Renal cortex interstitium (tissue), 11 donors: Measurements from ENCODE around the gene RASAL2. TPM values are rescaled to one million over a fixed set of nuclear protein-coding genes. Genes with fewer than 3 reads are reported as not detected.
"Not testable (repeated sequence)": the region's sequence is repeated elsewhere in the genome, so short reads cannot be mapped to it uniquely, and the experiment has no call there.

Experiments
- DNase-seq, 11 donors: peaks; one replicate each; pipeline ENCODE4 v3.0.0-alpha.2; 2013; ENCODE audit warnings: low read depth in 9 of 11, low spot score in 4 of 11; ENCODE audit errors: extremely low read depth in 1 of 11
- polyA plus RNA-seq, 3 donors: library from polyadenylated mRNA; unstranded; fragments of 120-200 nt; gene quantifications; one replicate each; pipeline ENCODE4 v1.2.1, GENCODE V29; 2013; ENCODE audit not compliant: insufficient read length in 3 of 3

The RASAL2 gene
- polyA plus RNA-seq, 3 donors, result 18.7 to 23.2 (median 19.6) TPM

DNA sequence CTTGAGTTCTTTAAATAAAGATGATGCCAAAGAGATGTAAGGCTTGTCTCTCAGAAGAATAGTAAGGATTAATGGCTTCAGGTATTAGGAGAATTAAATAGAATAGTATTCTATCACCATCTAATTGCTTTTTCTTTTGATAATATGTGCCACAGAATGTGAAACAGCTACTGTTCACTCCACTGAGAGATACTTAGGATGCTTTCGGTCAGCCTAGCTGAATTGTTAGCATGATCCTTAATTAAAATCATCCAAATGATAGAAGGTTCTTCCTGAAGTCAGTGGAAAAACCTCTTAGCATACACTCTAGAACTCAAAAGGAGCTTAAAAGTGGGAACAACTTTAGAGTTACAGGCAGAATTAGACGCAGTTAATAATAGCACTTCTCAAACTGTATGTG lies 97.0 kb downstream of the RASAL2 start:
- DNase-seq, result no peak

DNA sequence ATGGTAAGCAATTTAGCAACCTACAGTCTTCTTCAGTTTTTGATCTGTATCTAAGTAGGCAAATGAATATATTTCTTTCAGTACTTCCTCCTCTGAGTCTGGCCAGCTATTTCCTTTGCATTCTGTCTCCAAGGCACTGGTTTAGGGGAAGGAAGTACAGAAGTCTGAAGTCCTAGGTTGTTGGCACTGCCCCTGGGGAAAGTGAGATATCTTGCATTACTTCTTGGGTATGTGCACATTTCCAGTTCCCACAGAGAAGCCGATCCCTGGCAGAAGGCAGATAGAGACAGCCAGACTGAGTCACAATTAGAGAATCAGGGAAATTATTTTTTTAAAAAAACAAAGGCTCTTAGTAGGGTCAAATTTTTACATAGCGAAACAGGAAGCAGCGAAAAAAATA lies 98.8 kb downstream of the RASAL2 start:
- no peak for DNase-seq

DNA sequence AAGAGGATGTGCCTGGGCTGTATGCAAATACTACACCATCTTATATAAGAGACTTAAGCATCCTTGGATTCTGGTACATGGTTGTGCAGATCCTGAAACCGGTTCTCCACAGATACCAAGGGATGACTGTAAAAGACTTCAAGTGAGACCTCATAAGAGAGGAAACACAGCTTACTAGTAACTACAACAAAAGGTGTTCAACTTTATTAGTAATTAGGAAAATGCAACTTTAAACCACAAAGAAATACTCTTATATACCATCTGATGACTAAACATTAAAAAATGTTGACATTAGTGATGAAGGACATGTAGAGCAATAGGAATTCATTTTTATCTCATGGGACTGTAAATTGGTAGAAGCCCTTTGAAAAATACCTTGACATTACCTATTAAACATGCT lies 102.7 kb downstream of the RASAL2 start:
- no peak for DNase-seq

DNA sequence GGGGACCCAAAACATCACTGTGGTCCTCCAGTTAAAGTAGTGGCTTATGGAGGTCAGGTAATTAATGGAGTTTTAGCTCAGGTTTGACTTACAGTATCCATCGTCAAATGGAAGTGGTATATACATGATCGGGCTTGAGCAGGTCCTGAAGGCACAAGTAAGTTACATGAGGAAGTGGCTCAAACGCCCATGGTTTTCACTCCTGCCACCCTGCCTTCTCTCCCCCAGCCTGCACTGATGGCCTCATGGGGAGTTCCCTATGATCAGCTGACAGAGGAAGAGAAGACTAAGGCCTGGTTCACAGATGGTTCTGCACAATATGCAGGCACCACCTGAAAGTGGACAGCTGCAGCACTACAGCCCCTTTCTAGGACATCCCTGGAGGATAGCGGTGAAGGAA lies 108.2 kb downstream of the RASAL2 start:
- not testable (repeated sequence) for DNase-seq

DNA sequence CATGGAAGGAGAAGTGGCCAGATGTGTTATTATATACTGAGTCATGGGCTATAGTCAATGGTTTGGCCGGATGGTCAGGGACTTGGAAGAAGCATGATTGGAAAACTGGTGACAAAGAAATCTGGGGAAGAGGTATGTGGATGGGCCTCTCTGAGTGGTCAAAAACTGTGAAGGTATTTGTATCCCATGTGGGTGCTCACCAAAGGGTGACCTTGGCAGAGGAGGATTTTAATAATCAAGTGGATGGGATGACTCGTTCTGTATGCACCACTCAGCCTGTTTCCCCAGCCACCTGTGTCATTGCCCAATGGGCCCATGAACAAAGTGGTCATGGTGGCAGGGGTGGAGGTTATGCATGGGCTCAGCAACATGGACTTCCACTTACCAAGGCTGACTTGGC lies 108.6 kb downstream of the RASAL2 start:
- not testable (repeated sequence) for DNase-seq

DNA sequence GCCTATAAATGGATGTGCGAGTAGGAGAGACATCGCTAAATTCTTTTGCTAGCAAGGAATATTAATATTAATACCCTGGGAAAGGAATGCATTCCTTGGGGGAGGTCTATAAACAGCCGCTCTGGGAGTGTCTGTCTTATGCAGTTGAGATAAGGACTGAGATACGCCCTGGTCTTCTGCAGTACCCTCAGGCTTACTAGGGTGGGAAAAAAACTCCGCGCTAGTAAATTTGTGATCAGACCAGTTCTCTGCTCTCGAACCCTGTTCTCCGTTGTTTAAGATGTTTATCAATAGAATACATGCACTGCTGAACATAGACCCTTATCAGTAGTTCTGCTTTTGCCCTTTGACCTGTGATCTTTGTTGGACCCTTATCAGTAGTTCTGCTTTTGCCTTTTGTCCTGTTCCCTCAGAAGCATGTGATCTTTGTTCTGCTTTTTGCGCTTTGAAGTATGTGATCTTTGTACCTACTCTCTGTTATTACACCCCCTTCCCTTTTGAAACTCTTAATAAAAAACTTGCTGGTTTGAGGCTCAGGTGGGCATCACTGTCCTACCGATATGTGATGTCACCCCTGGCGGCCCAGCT lies 114.5 kb downstream of the RASAL2 start:
- DNase-seq, result not testable (repeated sequence)

DNA sequence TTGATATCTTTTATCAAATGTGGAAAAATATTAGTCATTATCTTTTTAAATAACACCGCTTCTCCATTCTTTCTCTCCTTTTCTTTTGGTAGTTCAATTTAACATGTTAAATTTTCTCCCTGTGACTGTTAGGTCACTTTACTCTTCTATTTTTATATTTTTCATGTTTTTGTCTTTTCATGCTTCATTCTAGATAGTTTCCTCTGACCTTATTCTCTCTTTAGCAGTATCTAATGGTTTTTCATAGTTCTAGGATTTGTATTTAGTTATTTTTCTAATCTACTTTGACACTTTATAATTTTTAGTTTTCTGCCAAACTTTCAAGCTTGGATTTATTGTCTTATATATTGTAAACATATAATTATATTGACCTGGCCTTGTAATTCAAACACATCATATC lies 116.0 kb downstream of the RASAL2 start:
- DNase-seq, result no peak

DNA sequence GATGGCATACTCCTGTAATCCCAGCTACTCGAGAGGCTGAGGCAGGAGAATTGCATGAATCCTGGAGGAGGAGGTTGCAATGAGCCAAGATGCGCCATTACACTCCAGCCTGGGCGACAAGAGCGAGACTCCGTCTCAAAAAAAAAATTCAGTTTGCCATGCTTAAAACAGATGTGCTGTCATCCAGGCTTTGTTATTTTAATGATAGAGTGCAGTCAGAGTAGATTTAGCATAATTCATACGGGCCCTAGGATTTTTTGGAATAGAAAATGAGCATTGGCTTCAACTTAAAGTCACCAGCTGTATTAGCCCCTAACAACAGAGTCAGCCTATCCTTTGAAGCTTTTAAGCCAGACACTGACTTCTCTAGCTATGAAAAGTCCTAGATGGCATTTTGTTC lies 124.6 kb downstream of the RASAL2 start:
- no peak for DNase-seq

DNA sequence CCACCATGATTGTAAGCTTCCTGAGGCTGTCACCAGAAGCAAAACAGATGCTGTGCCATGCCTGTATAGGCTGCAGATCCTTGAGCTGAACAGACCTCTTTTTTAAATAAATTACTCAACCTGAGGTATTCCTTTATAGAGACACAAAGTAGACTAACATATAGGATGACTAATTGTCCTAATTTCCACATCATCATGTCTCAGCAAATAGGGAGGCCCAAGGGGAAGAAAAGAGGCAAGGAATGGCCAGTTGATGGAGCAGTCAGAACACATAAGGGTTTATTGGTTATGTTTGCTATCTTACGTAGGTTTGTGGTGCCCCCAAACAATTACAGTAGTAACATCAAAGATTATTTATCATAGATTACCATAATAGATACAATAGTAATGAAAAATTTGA lies 126.2 kb downstream of the RASAL2 start:
- DNase-seq, result no peak

DNA sequence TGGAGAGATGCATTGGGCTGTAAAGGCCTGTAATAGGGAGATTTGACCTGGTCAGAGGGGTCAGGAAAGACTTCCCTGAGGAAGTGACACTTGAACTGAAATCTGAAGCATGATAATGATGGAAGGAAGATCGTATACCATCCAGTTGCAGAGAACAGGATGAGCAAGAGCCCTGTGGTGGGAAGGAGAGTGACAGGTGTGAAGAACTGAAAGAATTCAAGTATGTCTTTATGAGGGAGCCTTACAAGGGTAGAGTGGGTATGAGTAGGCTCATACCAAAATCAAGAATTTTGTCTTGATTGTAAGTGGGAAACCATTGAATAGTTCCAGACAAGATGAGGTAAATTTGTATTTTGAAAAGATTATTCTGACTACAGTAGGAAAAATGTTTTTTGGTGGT lies 129.4 kb downstream of the RASAL2 start:
- DNase-seq, result no peak

DNA sequence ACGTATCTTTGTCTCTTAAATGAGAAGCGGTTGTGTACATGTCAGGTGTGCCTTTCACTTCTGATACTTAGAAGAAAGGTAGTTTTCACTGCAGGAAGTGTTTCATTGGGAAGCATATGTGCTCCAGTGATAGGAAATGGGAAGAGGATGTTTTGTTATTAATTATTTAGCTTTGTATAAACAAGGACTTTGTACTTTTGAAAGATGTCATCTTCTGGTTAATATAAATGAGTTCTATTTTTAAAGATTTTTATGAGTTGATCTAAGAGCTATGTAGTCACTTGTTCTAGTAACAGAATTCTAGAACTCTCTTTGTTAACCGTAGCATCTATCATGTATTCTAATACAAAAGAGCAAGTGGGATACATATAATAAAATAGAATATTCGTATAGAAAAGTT lies 130.5 kb downstream of the RASAL2 start:
- no peak for DNase-seq

DNA sequence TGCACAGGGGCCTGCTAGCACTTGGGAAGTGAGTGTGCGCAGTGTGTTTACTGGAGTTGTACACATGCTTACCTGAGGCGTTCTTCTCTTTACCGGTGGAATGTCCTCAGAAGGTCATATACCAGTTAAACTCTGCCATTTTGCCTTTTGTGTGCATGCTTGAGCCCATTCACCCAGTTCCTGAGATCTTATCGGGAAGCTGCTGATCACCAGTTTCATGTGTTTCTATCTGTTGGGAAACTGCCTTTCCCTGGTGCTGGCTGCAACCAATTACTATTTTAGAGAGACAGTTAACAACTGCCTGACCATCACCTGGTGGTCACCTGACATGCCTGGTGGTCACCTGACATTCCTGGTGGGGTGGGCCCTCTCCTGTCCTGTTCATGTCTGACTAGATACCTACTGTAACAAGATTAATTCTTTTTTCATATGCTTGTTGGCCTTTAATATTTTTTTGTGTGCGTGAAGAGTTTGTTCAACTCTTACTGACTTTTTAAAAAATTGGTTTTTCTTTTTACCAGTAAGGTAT lies 137.0 kb downstream of the RASAL2 start:
- no peak for DNase-seq

DNA sequence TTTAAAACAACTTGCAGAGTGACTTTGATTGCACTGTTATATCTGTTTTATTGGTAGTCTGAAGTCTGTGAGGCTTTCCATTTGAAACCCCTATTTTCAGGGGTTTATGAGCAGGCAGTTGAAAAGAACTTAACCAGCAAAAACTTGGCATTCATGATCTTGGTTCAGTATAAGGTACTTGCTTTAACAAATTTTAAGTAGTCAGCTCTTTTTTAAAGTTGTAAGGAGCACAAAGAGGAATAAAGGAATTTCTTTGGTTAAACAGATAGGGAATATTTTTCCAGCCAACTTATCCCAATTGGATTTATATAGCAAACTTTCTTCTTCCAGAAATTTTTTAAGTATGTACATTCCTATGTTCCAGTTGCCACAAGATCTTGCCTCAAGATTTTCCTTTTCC lies 138.2 kb downstream of the RASAL2 start:
- DNase-seq, result no peak

DNA sequence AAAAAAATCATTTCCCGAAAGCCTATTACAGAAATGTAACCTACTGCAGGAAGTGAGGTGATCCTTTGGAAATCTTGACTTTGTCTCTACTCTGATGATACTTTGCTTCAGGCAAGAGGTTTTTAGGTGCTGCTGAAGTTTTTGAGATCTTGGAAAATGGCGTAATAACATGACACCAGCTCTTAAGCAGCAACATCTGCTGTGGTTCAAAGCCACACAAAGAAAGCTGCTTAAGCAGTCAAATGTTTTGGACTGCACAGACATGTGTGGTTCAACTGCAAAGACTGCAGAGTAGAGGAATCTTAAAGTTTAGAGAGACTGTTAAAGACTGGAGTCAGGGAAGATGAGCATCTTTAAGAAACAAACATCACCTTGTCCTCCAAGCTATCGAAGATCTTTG lies 139.0 kb downstream of the RASAL2 start:
- no peak for DNase-seq

DNA sequence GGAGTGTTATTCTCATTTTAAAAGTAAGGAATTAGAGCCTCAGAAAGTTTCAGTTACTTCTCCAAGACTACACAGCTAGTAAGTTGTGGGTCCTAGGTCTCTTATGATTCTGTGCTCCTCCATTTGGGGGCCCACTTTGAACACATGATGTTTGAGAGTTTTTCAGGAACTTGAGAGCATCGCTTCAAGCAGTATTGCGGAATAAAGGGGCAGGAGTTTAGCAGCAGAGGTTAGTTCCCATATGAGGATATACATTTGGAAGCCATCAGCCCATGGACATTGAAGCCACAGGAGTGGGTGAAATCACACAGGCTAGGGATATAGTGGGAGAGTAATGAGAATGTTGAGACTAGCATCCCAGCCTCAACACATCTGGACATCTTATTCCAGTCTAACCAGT lies 143.2 kb downstream of the RASAL2 start:
- no peak for DNase-seq

DNA sequence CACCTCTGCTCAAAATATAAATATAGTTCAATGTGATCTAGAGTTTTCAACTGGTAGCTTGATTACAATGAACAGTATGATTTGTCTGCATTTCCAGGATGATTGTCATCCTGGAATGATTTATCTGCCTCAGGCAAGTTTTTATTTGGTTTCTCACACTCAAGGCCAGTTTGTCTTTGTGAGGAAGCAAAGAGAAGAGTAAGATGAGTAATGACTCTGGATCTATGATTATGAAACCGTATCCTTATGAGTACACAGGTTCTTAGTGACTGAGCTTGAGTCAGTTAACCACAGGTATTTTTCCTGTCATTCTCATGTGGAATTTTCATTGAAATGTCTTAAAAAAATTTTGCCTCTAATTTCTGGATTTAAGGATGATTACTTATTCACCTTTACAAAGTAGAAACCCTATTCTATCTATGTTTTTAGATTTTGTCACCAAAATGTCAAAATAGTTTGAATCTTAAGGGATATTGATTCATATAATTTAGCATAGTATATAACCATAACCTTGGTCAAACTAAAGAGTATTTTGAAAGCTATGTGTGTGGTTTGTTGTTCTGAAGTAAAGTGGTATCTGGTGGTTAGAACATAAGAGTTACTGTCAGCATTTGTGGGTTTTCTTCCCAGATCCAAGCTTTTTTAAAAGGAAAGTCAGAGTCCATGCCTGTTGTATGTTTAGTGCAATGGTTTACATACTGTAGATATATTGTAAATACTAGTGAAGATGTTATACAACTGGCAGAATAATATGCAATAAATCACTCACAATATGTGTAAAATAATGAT lies 145.0 kb downstream of the RASAL2 start:
- no peak for DNase-seq

DNA sequence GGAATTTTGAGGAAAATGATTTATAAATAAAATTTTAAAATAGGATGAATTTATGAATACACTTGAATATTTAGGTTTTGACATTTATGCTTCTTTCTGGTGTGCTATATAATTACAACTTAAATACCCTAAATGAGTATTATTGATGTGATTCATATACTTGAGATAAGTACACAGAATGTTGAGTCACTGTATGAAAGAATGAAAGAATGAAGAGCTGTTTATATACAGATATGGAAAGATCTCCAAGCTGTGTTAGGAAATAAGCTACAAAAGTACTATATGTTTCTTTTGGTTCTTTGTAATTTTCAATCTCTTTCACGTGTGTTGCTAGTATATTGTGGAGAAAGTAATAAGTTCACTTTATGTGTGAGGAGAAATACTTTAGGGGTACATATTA lies 147.2 kb downstream of the RASAL2 start:
- no peak for DNase-seq

DNA sequence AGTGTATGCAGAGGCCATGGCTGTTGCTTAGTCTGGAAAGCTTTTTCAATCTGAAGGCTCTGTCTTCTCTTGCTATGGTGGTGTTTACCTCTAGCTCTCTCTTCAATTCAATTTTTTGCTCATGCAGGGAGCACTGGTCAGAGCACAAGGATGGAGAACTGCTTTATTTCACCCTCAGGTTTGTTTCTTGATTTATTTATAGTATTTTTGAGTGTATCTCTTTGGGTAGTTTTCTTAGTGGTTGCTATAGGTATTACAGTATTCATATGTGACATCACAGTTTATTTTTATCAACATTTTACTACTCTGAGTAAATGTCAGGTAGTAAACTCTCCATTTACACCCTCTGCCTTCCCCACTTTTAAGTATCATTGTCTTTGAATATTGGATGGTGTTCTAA lies 147.9 kb downstream of the RASAL2 start:
- no peak for DNase-seq

DNA sequence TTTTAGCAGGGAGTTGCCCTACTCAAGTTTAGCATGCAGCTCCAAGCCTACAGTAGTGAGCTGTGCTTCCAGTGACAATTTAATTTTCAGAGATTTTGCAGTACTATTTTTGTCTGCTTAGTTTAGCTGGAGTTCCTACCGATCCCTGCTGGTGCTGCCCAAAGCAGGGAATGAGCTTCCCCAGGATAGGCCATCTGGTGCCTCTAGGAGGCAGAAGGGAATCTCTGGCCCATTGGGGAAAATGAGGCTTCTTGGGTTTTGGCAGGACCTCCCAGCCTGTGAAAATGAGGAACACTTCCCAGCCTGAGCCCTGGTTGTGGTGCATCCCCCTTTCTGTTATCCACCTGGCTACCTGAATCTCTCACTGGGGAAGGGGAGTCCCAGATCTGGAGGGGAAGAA lies 149.2 kb downstream of the RASAL2 start:
- no peak for DNase-seq

DNA sequence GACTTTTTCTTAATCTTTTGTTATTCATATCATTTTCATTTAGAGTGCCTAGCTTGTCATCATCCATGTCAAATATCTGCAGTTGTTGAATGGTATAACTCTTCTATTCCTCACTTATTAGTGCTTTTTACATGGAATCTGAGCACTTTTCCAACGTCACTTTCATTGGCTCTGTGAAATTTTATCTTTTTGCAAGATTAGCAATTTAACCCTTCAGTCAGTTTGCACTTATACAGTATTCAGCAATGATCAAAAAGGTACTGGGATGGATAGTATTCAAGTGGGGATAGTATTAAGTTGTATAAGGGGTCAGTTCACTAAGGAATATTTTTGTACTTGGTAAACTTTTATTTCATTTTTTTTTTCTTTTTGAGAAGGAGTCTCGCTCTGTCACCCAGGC lies 150.0 kb downstream of the RASAL2 start:
- no peak for DNase-seq

DNA sequence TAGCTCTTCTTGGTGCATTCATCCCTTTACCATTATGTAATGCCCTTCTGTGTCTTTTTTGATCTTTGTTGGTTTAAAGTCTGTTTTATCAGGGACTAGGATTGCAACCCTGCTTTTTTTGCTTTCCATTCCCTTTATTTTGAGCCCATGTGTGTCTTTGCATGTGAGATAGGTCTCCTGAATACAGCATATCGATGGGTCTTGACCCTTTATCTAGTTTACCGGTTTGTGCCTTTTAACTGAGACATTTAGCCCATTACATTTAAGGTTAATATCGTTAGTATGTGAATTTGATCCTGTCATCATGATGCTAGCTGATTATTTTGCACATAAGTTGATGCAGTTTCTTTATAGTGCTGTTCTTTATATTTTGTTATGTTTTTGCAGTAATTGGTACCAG lies 154.4 kb downstream of the RASAL2 start:
- DNase-seq, result not testable (repeated sequence)
